Anterior cingulate cortex (tissue), 58 donors: Measurements from ENCODE around the gene FOXP4.

ENCODE experiments used
- DNase-seq, 58 donors: peaks; one replicate each; lab custom pipeline; 2025; lab: John Stamatoyannopoulos, UW

FOXP4 gene

GRCh38 chr6:41561931-41562911 lies 16.0 kb downstream of the FOXP4 start:
- DNase-seq: no peak

- no peak for DNase-seq
Measured at GRCh38 chr6:41563060-41563776, 17.0 kb downstream of the FOXP4 start.

DNA sequence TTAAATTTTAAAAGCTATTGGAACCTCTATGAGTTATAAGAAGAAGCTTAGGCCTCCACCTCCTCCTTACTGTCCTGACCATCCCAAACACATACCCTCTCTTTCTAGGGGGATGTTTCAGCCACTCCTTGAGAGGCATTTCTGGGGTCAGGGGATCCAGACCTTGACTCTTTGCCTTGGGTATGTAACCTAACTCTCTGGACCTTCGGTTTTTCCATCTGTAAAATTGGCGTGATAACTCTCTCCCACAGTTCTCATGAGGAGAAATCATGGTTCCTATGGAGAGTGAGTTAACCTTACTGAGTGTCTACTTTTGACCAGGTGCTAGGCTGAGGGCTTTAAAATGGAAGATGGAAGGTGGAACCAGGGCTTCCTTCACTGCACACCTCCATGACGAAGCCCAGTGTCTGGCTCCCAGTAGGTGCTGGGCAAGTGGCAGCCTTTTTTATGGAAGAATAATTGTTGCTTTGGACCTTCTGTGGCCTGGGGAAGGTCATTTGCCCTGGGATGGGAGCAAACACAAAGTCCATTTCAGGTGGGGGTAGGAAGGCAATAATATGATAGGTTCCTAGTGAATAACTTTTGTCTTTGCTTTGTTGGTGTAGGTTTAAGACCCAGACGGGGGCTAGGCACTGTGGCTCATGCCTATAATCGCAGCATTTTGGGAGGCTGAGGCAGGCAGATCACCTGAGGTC lies 18.4 kb downstream of the FOXP4 start:
- no peak for DNase-seq

- no peak for DNase-seq
Measured at GRCh38 chr6:41565701-41566100, 19.5 kb downstream of the FOXP4 start.

DNA sequence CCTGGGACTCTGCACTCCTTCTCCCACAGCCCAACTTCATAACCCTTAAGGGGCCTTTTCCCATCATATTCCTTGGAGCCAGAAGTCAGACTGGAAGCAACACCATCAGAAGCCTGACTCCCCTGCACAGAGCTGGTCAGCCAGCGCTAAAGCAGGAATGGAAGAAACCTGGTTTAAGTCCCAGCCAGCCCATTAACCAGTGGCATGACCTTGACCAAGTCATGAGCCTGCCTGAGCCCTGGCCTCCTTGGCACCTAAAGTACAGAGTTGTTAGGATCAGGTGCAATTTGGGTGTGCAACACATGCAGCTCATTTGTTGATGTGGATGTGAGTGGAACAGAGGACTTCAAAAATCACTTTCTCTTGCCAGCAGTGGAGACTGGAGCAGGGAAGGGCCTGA lies 20.8 kb downstream of the FOXP4 start:
- no peak for DNase-seq

- no peak for DNase-seq
Measured at GRCh38 chr6:41567684-41568083, 21.5 kb downstream of the FOXP4 start.

- no peak for DNase-seq
Measured at GRCh38 chr6:41568202-41568584, 22.0 kb downstream of the FOXP4 start.

GRCh38 chr6:41568585-41569384 lies 22.6 kb downstream of the FOXP4 start:
- DNase-seq: peak in 2 of 58 donors; percentile 9 to 12

DNA sequence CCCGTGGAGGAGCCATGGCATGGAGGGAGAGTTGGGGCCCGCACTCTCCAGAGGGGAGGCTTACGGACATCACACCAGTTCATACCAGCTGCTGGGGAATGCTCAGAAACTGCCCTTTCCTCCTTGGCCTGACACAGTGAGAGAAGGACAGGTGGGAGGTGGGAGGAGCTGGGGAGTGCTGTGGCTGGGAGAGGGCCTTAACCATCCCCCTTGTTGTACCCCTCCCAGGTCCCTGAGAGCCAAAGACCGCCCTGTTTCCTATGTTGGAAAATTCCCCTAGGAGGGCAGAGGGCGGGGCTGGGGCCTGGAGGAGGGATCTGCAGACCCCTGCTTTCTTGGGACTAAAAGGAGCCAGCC lies 24.1 kb downstream of the FOXP4 start:
- no peak for DNase-seq

DNA sequence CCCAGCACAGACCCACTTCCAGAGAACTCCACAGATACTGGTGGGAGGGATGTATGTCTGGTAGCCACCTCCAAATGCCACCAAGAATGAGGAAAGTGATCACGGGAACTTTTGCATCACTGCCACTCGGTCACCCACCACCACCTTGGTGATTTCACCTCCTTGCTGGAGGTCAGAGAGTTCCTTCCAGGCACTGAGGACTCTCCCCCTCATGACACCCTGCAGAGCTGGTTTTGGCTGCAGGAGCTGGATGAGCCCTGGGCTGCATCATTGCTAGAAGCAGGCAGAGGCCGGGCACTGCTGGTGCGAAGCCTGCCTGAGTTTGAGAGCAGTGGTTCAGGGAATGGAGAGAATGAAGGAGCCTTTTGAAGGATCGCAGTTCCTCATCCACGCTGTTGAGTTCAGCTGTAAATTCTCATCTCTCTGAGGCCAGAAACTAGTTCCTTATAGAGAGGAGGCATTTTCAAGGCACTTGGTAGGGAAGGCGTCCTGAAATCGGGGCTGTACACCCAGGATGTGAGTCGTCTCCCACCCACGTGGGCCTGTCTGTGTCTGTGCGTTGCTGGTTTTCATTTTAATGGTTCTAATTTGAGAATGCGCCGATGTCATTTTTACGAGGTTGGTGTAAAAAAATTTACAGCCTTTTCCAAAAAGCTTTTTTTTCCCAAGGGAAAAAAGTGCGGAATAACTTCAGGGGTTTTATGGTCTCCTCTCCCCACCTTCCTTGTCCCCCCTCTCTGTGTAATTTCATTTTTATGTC lies 25.0 kb downstream of the FOXP4 start:
- no peak for DNase-seq

GRCh38 chr6:41572613-41573012 lies 26.4 kb downstream of the FOXP4 start:
- peak in 1 of 58 donors; percentile 16 for DNase-seq

GRCh38 chr6:41573276-41573675 lies 27.1 kb downstream of the FOXP4 start:
- DNase-seq: no peak

- DNase-seq: no peak
Measured at GRCh38 chr6:41573985-41574384, 27.8 kb downstream of the FOXP4 start.

- no peak for DNase-seq
Measured at GRCh38 chr6:41575598-41575997, 29.4 kb downstream of the FOXP4 start.

DNA sequence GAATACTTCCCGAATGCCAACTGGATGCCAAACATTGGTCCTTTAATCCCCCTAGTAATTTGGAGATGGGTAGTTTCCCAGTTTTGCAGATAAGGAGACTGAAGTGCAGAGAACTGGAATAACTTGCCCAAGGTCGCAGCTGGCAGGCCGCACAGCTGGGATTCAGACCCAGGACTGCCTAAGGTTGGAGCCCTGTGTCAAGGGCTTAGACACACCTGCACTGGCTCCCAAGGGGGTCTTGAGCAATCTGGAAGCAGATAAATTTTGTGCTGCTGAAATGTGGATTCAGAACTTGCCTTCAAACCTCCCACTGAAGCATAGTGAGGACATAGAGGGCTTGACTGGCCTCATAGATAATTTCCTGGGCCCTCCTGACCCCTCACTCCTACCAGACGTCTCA lies 30.5 kb downstream of the FOXP4 start:
- DNase-seq: no peak

DNA sequence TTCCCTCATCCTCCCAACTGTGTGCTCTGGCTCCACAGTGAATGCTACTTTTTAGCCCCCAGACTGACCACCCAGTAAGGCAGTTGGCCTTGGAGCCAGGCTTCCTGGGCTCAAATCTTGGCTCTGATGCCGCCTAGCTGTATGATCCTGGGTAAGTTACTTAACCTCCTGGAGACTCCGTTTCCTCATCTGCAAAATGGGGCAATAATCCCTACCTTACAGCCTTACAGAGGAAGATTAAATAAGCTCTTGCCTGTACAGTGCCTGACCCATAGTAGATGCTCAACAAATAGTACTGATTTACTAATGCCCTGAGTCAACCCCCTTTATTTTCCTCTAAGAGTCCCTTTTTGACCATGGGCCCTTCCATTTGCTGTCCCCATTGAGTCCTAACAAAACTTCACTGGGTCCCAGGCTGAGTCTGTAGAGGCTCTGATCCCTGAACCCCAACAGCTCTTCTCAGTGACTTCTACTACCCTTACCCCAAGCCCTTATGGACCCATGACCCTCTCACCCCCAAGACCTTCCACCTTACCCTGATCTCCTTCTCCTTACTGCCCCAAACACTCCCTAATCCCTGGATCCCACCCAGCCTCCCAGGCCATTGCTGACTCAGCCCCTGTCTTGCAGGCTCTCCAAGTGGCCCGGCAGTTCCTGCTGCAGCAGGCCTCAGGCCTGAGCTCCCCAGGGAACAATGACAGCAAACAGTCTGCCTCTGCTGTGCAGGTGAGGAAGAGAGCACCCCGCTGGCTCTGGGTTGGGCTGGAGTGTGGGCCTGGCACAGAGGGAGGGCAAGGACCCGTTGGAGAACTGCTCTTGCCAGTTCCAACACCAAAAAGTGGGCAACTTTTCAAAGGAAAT lies 31.4 kb downstream of the FOXP4 start:
- DNase-seq: peak in 1 of 58 donors; percentile 9

DNA sequence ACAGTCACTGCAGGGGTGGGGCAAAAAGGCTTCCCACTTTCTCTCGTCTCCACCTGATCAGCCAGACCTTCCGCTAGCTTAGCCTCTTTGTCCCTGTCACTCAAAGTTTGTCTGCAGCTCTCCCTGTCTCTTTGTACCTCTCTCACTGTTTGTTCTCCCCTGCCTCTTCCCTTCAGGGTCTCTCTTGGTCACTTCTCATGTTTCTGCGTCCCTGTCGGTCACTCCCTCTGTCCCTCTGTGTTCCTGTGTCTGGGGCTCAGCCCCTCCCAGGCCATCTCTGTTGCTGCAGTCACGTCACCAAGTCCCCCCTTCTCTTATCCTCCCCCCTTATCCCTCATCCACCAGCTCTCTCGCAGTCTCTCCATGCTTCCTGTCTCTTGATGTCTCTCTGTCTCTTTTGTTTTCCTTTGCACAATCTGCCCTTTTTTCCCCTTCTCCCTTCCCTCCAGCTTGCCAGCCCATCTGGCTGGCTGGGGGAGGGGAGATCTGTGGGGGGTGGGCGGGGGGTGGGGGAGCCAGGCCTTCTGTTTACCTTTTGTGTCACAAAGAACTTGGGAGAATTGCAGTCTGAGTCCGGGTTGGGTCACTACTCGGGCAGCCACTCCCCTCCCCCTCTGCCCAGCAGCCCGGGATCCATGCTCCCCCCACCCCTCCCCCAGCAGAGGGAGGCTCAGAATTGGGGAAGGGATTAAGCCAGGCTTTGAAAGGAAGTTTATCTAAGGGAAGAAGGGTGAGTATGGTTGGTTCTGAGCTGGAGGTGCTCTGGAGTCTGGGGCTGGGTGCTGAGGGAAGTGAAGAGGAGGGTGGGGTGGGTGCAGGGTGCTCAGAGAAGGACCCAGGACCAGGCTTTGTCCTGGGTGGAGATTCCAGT lies 32.3 kb downstream of the FOXP4 start:
- DNase-seq: peak in 8 of 58 donors; percentile 12 to 48 (median 32)
